IMR-90 (cell line): ENCODE results near the gene FYCO1. TPM values are rescaled to one million over a fixed set of nuclear protein-coding genes. Genes with fewer than 3 reads are reported as not detected.

ENCODE experiments used
- ATAC-seq: fragments of 200-7000 bp; cut with Tn5 transposase; 2 replicates; pipeline ENCODE4 v1.9.1; 2020; ENCODE audit warnings: low read depth, mild to moderate bottlenecking, moderate library complexity
- BruUV-seq: library from RNA; stranded (reverse); fragments of 400-500 nt; replicated peaks from 2 replicates; lab custom pipeline; 2021; lab: Mats Ljungman, UMichigan
- CTCF ChIA-PET: fragments of 300-600 bp; formaldehyde crosslinking; extraction: SDS; loops from one replicate; lab custom pipeline; 2021; ENCODE audit warnings: antibody characterized with exemption; lab: Yijun Ruan, JAX
- POLR2A ChIA-PET: fragments of 300-600 bp; sonication (Branson Sonifier 250); formaldehyde crosslinking; loops from one replicate; lab custom pipeline; 2022; ENCODE audit warnings: antibody characterized with exemption; ENCODE audit not compliant: unreplicated experiment; lab: Charles Lee
- DNase-seq: peaks from one replicate; pipeline ENCODE4 v3.0.0; 2013
- H2AFZ ChIP-seq: replicated peaks from 2 replicates; pipeline ENCODE3; 2013; ENCODE audit warnings: low read length, mild to moderate bottlenecking; ENCODE audit not compliant: poor library complexity
- H2AK5ac ChIP-seq: 2 replicates; pipeline ENCODE4 v1.6.1; 2013; ENCODE audit warnings: low read depth, low read length, inconsistent platforms
- H2AK9ac ChIP-seq: replicated peaks from 2 replicates; pipeline ENCODE3; 2013; ENCODE audit warnings: mild to moderate bottlenecking, low read depth, low read length, moderate library complexity; ENCODE audit not compliant: poor library complexity
- H2BK120ac ChIP-seq: 2 replicates; pipeline ENCODE4 v1.6.1; 2013; ENCODE audit warnings: low read depth, low read length, inconsistent platforms
- H2BK15ac ChIP-seq: 3 replicates; pipeline ENCODE4 v1.6.1; 2013; ENCODE audit warnings: low read depth, low read length, inconsistent platforms
- H2BK20ac ChIP-seq: 2 replicates; pipeline ENCODE4 v1.6.1; 2013; ENCODE audit warnings: low read depth, mild to moderate bottlenecking, inconsistent platforms, low read length, moderate library complexity
- H2BK5ac ChIP-seq: 2 replicates; pipeline ENCODE4 v1.6.1; 2013; ENCODE audit warnings: mild to moderate bottlenecking, low read depth, low read length, inconsistent platforms; ENCODE audit not compliant: poor library complexity, severe bottlenecking
- H3K14ac ChIP-seq: replicated peaks from 2 replicates; pipeline ENCODE4 v1.6.1; 2013; ENCODE audit warnings: low read depth, low read length, inconsistent platforms
- H3K18ac ChIP-seq: 2 replicates; pipeline ENCODE4 v1.6.1; 2013; ENCODE audit warnings: low read depth, low read length, control low read depth
- H3K23ac ChIP-seq: 2 replicates; pipeline ENCODE4 v1.6.1; 2013; ENCODE audit warnings: low read depth, low read length, inconsistent platforms
- H3K27ac ChIP-seq: 2 replicates; pipeline ENCODE4 v1.5.1; 2013; ENCODE audit warnings: mild to moderate bottlenecking, control low read depth, low read length; ENCODE audit not compliant: insufficient read depth
- H3K27me3 ChIP-seq: 2 replicates; pipeline ENCODE4 v1.6.1; 2013; ENCODE audit warnings: low read length; ENCODE audit not compliant: control insufficient read depth, insufficient read depth
- H3K36me3 ChIP-seq: 2 replicates; pipeline ENCODE4 v1.6.1; 2013; ENCODE audit warnings: low read length, mixed read lengths; ENCODE audit not compliant: control insufficient read depth, insufficient read depth
- H3K4ac ChIP-seq: 2 replicates; pipeline ENCODE4 v1.6.1; 2013; ENCODE audit warnings: low read depth, low read length, inconsistent platforms
- H3K4me1 ChIP-seq: 2 replicates; pipeline ENCODE4 v1.6.1; 2013; ENCODE audit warnings: low read length, mixed read lengths; ENCODE audit not compliant: control insufficient read depth, insufficient read depth
- H3K4me2 ChIP-seq: 2 replicates; pipeline ENCODE4 v1.6.1; 2013; ENCODE audit warnings: low read depth, mild to moderate bottlenecking, control low read depth, low read length, moderate library complexity
- H3K4me3 ChIP-seq: 2 replicates; pipeline ENCODE4 v1.5.1; 2013; ENCODE audit warnings: low read depth, mild to moderate bottlenecking, control low read depth, low read length, moderate library complexity; ENCODE audit not compliant: insufficient read depth
- H3K56ac ChIP-seq: 2 replicates; pipeline ENCODE4 v1.6.1; 2013; ENCODE audit warnings: low read length, inconsistent platforms; ENCODE audit not compliant: insufficient read depth; ENCODE audit errors: extremely low read depth
- H3K79me1 ChIP-seq, 2 experiments: 2 replicates each; pipeline ENCODE4 v1.6.1; 2013; ENCODE audit warnings: low read length in 2 of 2, inconsistent platforms in 1 of 2, low read depth in 1 of 2
- H3K9ac ChIP-seq: 2 replicates; pipeline ENCODE4 v1.6.1; 2013; ENCODE audit warnings: low read depth, low read length, control low read depth
- H3K9me1 ChIP-seq: 2 replicates; pipeline ENCODE4 v1.6.1; 2013; ENCODE audit warnings: low read length, inconsistent platforms; ENCODE audit not compliant: insufficient read depth
- H3K9me3 ChIP-seq: 2 replicates; pipeline ENCODE4 v1.6.1; 2013; ENCODE audit warnings: low read length; ENCODE audit not compliant: control insufficient read depth, insufficient read depth
- H4K20me1 ChIP-seq: 2 replicates; pipeline ENCODE4 v1.6.1; 2013; ENCODE audit warnings: low read length, inconsistent platforms; ENCODE audit not compliant: insufficient read depth
- H4K5ac ChIP-seq: 2 replicates; pipeline ENCODE4 v1.6.1; 2013; ENCODE audit warnings: mild to moderate bottlenecking, low read depth, low read length, control low read depth
- H4K8ac ChIP-seq, 2 experiments: 2 replicates each; pipeline ENCODE4 v1.6.1; 2013; ENCODE audit warnings: low read depth in 2 of 2, low read length in 2 of 2, control low read depth in 1 of 2, inconsistent platforms in 1 of 2
- H4K91ac ChIP-seq: 2 replicates; pipeline ENCODE4 v1.6.1; 2013; ENCODE audit warnings: low read depth, low read length, inconsistent platforms; ENCODE audit not compliant: insufficient read depth
- BHLHE40 ChIP-seq: fragments of 150-350 bp; IDR thresholded peaks from 2 replicates; pipeline ENCODE4 v1.6.1; 2016; ENCODE audit warnings: mild to moderate bottlenecking, low read depth, low read length
- CEBPB ChIP-seq: IDR thresholded peaks from 2 replicates; pipeline ENCODE4 v1.6.1; 2012; ENCODE audit warnings: low read depth, low read length, improper control_type of control experiment
- RCOR1 ChIP-seq: IDR thresholded peaks from 2 replicates; pipeline ENCODE4 v1.6.1; 2012; ENCODE audit warnings: mild to moderate bottlenecking, low read length, improper control_type of control experiment; ENCODE audit not compliant: insufficient replicate concordance
- WGBS, 2 experiments: methylation state at CpG; one replicate each; pipeline versions ENCODE4 v1.1.5 to v1.1.7; 2013; ENCODE audit warnings: missing lambda C conversion rate in 2 of 2; ENCODE audit not compliant: insufficient read length in 1 of 2; ENCODE audit errors: extremely low coverage in 2 of 2; 5-methylcytosine and 5-hydroxymethylcytosine counted together
- dilution Hi-C: fragments of 300-500 bp; cut with HindIII; formaldehyde crosslinking; loops from one replicate; pipeline ENCODE4 v1.14.3; 2018; ENCODE audit warnings: low sequenced_read_pairs; ENCODE audit not compliant: unreplicated experiment
- in situ Hi-C: fragments of 300-500 bp; cut with MboI; formaldehyde crosslinking; loops from 3 replicates; pipeline ENCODE4 v1.14.3; 2019; ENCODE audit warnings: low sequenced_read_pairs, inconsistent platforms, mixed read lengths
- intact Hi-C: fragments of 100-400 bp; cut with micrococcal nuclease; formaldehyde crosslinking; loops from 2 replicates; pipeline ENCODE4 v1.10.0; 2022
- polyA plus RNA-seq, 3 experiments: library from polyadenylated mRNA; depleted of rRNA; stranded (reverse); fragments of >200 nt; gene quantifications; 2 replicates each; pipeline ENCODE4 v1.2.3, GENCODE V29; 2012; ENCODE audit warnings: low replicate concordance in 1 of 3
- total RNA-seq: library from RNA; depleted of rRNA; stranded (reverse); fragments of >200 nt; gene quantifications from 2 replicates; pipeline ENCODE4 v1.2.3, GENCODE V29; 2012

Gene FYCO1
- total and polyA plus RNA-seq, 2 of the 4 experiments (the other 2 are of a cell fraction): 13.7 to 20.1 TPM

DNA sequence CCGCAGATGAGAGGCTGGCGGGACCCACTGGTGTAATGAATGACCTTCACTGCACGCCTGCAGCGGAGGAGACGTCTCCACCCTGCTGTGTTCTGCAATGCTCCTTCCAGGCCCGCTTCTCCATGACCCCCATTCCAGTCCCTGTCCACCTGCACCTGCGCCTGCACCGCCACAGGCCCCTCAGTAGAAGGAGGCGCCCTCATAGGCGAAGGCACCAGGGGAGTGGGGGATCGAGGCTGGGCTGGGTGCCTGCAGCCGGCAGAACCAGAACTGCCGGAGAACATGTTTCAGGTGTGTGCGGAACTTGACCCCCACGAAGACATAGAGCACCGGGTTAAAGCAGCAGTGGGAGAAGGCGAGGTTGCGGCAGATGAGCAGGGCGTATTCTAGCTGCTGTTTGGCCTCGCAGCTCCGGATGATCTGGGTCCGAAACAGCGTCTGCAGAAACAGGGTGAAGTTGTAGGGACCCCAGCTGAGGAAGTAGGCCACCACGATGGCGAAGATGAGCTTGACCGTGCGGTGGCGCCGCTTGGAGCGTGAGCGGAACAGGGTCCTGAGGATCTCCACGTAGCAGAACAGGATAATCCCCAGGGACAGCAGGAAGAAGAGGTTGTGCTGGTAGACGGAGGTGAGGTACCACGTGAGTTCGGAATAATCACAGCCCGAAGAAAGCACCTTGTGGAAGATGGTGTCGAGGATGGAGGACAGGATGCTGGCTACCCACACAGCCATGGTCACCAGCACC, 25.3 kb upstream of the FYCO1 start:
- ATAC-seq: no peak

More for the DNA sequence above, 25.3 kb upstream of the FYCO1 start:
- H3K56ac ChIP-seq: no peak overlapping the region
- no peak overlapping the region for H3K14ac ChIP-seq
- H3K36me3 ChIP-seq: no peaks in the 10 kb centered on the region
- no peak overlapping the region for H2BK15ac ChIP-seq
- no peak overlapping the region for H2AK5ac ChIP-seq
- H3K4me2 ChIP-seq: no peak overlapping the region
- no peaks in the 10 kb centered on the region for H4K20me1 ChIP-seq
- H3K9me1 ChIP-seq: no peaks in the 10 kb centered on the region; the same call in 1 of the 2 replicates
- TF ChIP-seq RCOR1: no peak
- TF ChIP-seq BHLHE40: no peak
- TF ChIP-seq CEBPB: no peak
- H2BK20ac ChIP-seq: no peak overlapping the region
- no peak overlapping the region for H4K5ac ChIP-seq
- BruUV-seq: no TSS peak
- no peak overlapping the region for H3K9ac ChIP-seq
- in situ Hi-C loops: no loop called here
- H3K79me1 ChIP-seq: no peaks in the 10 kb centered on the region
- no peaks in the 10 kb centered on the region for H3K4me1 ChIP-seq
- no peak overlapping the region for H3K27ac ChIP-seq
- H3K18ac ChIP-seq: no peak overlapping the region
- intact Hi-C loops: no loop called here
- H3K23ac ChIP-seq: no peak overlapping the region
- ChIA-PET CTCF (interaction anchor here (1.3 kb wide), 1 partner anchor 58 kb away, joined by 3 read pairs; no protein-coding TSS in a partner anchor), POLR2A (no interaction called here)
- H2AK9ac ChIP-seq: no peak overlapping the region
- H3K4ac ChIP-seq: no peak overlapping the region
- H2BK5ac ChIP-seq: no peak overlapping the region
- no peak overlapping the region for H2BK120ac ChIP-seq
- peaks cover 13% of the 10 kb centered on the region for H3K27me3 ChIP-seq
- H3K9me3 ChIP-seq: no peaks in the 10 kb centered on the region
- no peak overlapping the region for H3K4me3 ChIP-seq
- no peak overlapping the region for H4K91ac ChIP-seq
- H4K8ac ChIP-seq: no peak overlapping the region
- 90% methylated on average over 21 of the region's 37 CpGs; no CpG with 5 or more reads in 1 of the 2 experiments for WGBS, 2 experiments
- dilution Hi-C loops: no loop called here
- DNase-seq: no peak
- H2AFZ ChIP-seq: no peak overlapping the region
